H1 (cell line): ENCODE measurements around the gene RAD51C. TPM values are rescaled to one million over a fixed set of nuclear protein-coding genes. Genes with fewer than 3 reads are reported as not detected.

ENCODE experiments used
- CTCF ChIA-PET: fragments of 300-600 bp; sonication (Branson Sonifier 250); formaldehyde crosslinking; loops from one replicate; lab custom pipeline; 2021; ENCODE audit not compliant: partially characterized antibody; lab: Charles Lee
- POLR2A ChIA-PET: fragments of 300-600 bp; sonication (Branson Sonifier 250); formaldehyde crosslinking; loops from one replicate; lab custom pipeline; 2021; ENCODE audit warnings: inconsistent platforms; ENCODE audit not compliant: partially characterized antibody; lab: Charles Lee
- DNase-seq, 2 experiments: peaks; one replicate each; pipeline versions ENCODE4 v3.0.0 to v3.0.0-alpha.2; 2010 to 2022; ENCODE audit warnings: low spot score in 2 of 2, low read depth in 1 of 2, mixed read lengths in 1 of 2
- FAIRE-seq: peaks from 2 replicates; lab custom pipeline; 2011; peaks lifted over from hg19 to GRCh38; lab: Jason Lieb, UNC
- H2AFZ ChIP-seq: 2 replicates; pipeline ENCODE4 v1.8.1; 2012; ENCODE audit warnings: low read length, inconsistent platforms
- H2AK5ac ChIP-seq: 2 replicates; pipeline ENCODE4 v1.6.1; 2013; ENCODE audit warnings: low read depth, low read length
- H2BK120ac ChIP-seq: replicated peaks from 2 replicates; pipeline ENCODE3; 2013; ENCODE audit warnings: low read depth, low read length, inconsistent platforms
- H2BK12ac ChIP-seq: 2 replicates; pipeline ENCODE4 v1.6.1; 2013; ENCODE audit warnings: low read depth, low read length
- H2BK15ac ChIP-seq: 2 replicates; pipeline ENCODE4 v1.6.1; 2013; ENCODE audit warnings: low read length
- H2BK20ac ChIP-seq: 2 replicates; pipeline ENCODE4 v1.6.1; 2013; ENCODE audit warnings: low read length
- H2BK5ac ChIP-seq: 2 replicates; pipeline ENCODE4 v1.6.1; 2013; ENCODE audit warnings: low read depth, low read length
- H3K14ac ChIP-seq: 2 replicates; pipeline ENCODE4 v1.6.1; 2013; ENCODE audit warnings: inconsistent platforms; ENCODE audit not compliant: insufficient read length
- H3K18ac ChIP-seq: 2 replicates; pipeline ENCODE4 v1.6.1; 2013; ENCODE audit warnings: low read length; ENCODE audit errors: extremely low read depth
- H3K23ac ChIP-seq: 2 replicates; pipeline ENCODE4 v1.6.1; 2013; ENCODE audit warnings: inconsistent platforms; ENCODE audit not compliant: insufficient read length
- H3K23me2 ChIP-seq: 2 replicates; pipeline ENCODE4 v1.6.1; 2013; ENCODE audit warnings: low read depth, low read length
- H3K27ac ChIP-seq: 2 replicates; pipeline ENCODE4 v1.6.1; 2011; ENCODE audit warnings: low read depth, low read length, inconsistent platforms
- H3K27me3 ChIP-seq, 4 experiments: replicated peaks in 1 of 4; 1 replicate in 1 of 4; 2 replicates in 3 of 4; pipeline versions ENCODE4 v1.6.1 to v1.8.1; 2011 to 2013; ENCODE audit warnings: low read length in 3 of 4, mild to moderate bottlenecking in 3 of 4, inconsistent platforms in 2 of 4, mixed read lengths in 2 of 4, moderate library complexity in 1 of 4; ENCODE audit not compliant: control insufficient read depth in 3 of 4, insufficient read depth in 3 of 4; ENCODE audit errors: extremely low read depth in 1 of 4
- H3K36me3 ChIP-seq, 4 experiments: 2 replicates each; pipeline versions ENCODE4 v1.6.1 to v1.8.1; 2011 to 2013; ENCODE audit warnings: mild to moderate bottlenecking in 4 of 4, low read length in 3 of 4, moderate library complexity in 2 of 4, control low read depth in 1 of 4, inconsistent platforms in 1 of 4; ENCODE audit not compliant: insufficient read depth in 4 of 4, control insufficient read depth in 2 of 4
- H3K4ac ChIP-seq: replicated peaks from 2 replicates; pipeline ENCODE3; 2013; ENCODE audit warnings: low read length, low read depth, mixed read lengths, inconsistent platforms; ENCODE audit not compliant: insufficient read length
- H3K4me1 ChIP-seq, 4 experiments: replicated peaks in 1 of 4; 1 replicate in 1 of 4; 2 replicates in 3 of 4; pipeline versions ENCODE4 v1.6.1 to v1.8.1; 2011 to 2013; ENCODE audit warnings: low read length in 3 of 4, inconsistent platforms in 2 of 4, mixed read lengths in 1 of 4; ENCODE audit not compliant: insufficient read depth in 4 of 4, control insufficient read depth in 3 of 4
- H3K4me2 ChIP-seq, 2 experiments: 2 replicates each; pipeline versions ENCODE4 v1.6.1 to v1.8.1; 2011 to 2013; ENCODE audit warnings: low read depth in 2 of 2, low read length in 2 of 2, control low read depth in 1 of 2, inconsistent platforms in 1 of 2, mild to moderate bottlenecking in 1 of 2; ENCODE audit not compliant: insufficient read depth in 1 of 2
- H3K4me3 ChIP-seq, 4 experiments: fragments of 200-600, 300-600 bp in 1 of 4; sonication (generic), shearing (Covaris generic), sonication (Bioruptor Twin) in 1 of 4; 2 replicates each; pipeline versions ENCODE4 v1.5.1 to v1.8.1; 2011 to 2016; ENCODE audit warnings: low read length in 4 of 4, low read depth in 3 of 4, control low read depth in 2 of 4, inconsistent platforms in 2 of 4, mild to moderate bottlenecking in 2 of 4, mixed read lengths in 1 of 4, moderate library complexity in 1 of 4; ENCODE audit not compliant: insufficient read depth in 2 of 4; ENCODE audit errors: extremely low read depth in 1 of 4
- H3K56ac ChIP-seq: replicated peaks from 2 replicates; pipeline ENCODE3; 2013; ENCODE audit warnings: low read depth, mild to moderate bottlenecking, mixed read lengths, low read length, inconsistent platforms; ENCODE audit not compliant: insufficient read length
- H3K79me1 ChIP-seq: 2 replicates; pipeline ENCODE4 v1.6.1; 2013; ENCODE audit warnings: low read depth, low read length, control low read depth
- H3K79me2 ChIP-seq, 2 experiments: 2 replicates each; pipeline versions ENCODE4 v1.6.1 to v1.8.1; 2012 to 2013; ENCODE audit warnings: low read length in 2 of 2, mild to moderate bottlenecking in 2 of 2, inconsistent platforms in 1 of 2; ENCODE audit not compliant: insufficient read depth in 2 of 2, control insufficient read depth in 1 of 2
- H3K9ac ChIP-seq, 4 experiments: replicated peaks in 1 of 4; 1 replicate in 1 of 4; 2 replicates in 3 of 4; pipeline versions ENCODE4 v1.6.1 to v1.8.1; 2011 to 2013; ENCODE audit warnings: low read depth in 3 of 4, low read length in 3 of 4, control low read depth in 2 of 4, mild to moderate bottlenecking in 2 of 4, moderate library complexity in 2 of 4, inconsistent platforms in 1 of 4; ENCODE audit errors: extremely low read depth in 1 of 4
- H3K9me3 ChIP-seq, 2 experiments: 2 replicates each; pipeline versions ENCODE4 v1.6.1 to v1.8.1; 2012 to 2013; ENCODE audit warnings: mild to moderate bottlenecking in 2 of 2, moderate library complexity in 2 of 2, control low read depth in 1 of 2, inconsistent platforms in 1 of 2, low read depth in 1 of 2, low read length in 1 of 2, mixed read lengths in 1 of 2; ENCODE audit not compliant: insufficient read depth in 2 of 2
- H4K20me1 ChIP-seq, 2 experiments: replicated peaks in 1 of 2; 2 replicates each; pipeline versions ENCODE3 to v1.8.1; 2011 to 2013; ENCODE audit warnings: inconsistent platforms in 2 of 2, low read length in 2 of 2, mild to moderate bottlenecking in 1 of 2; ENCODE audit not compliant: insufficient read depth in 2 of 2, control insufficient read depth in 1 of 2
- H4K5ac ChIP-seq: 2 replicates; pipeline ENCODE4 v1.6.1; 2013; ENCODE audit warnings: low read length, low read depth, mixed read lengths, inconsistent platforms; ENCODE audit not compliant: insufficient read length
- H4K8ac ChIP-seq: 2 replicates; pipeline ENCODE4 v1.8.0; 2013; ENCODE audit warnings: mild to moderate bottlenecking, moderate library complexity, low read length, inconsistent platforms; ENCODE audit not compliant: insufficient read depth; ENCODE audit errors: extremely low read depth
- H4K91ac ChIP-seq: replicated peaks from 2 replicates; pipeline ENCODE3; 2013; ENCODE audit warnings: low read length, mixed read lengths, inconsistent platforms; ENCODE audit not compliant: insufficient read length
- CHD2 ChIP-seq: IDR thresholded peaks from 2 replicates; pipeline ENCODE4 v1.6.1; 2012; ENCODE audit warnings: low read length, improper control_type of control experiment
- EZH2 ChIP-seq: fragments of 200-600 bp; sonication (generic); IDR thresholded peaks from 2 replicates; pipeline ENCODE4 v1.7.1; 2012; ENCODE audit warnings: low read depth, mild to moderate bottlenecking, moderate library complexity, low read length, inconsistent platforms; ENCODE audit not compliant: severe bottlenecking
- MAFK ChIP-seq: IDR thresholded peaks from 2 replicates; pipeline ENCODE4 v1.6.1; 2012; ENCODE audit warnings: low read depth, mild to moderate bottlenecking, improper control_type of control experiment, low read length
- POU5F1 ChIP-seq: IDR thresholded peaks from 2 replicates; pipeline ENCODE4 v1.6.1; 2011; ENCODE audit warnings: low read depth, mild to moderate bottlenecking, low read length, moderate library complexity
- RNF2 ChIP-seq: fragments of 200-900, 300-1000 bp; sonication (generic); IDR thresholded peaks from 2 replicates; pipeline ENCODE4 v1.7.1; 2016; ENCODE audit warnings: borderline replicate concordance, low read depth, mild to moderate bottlenecking, antibody characterized with exemption, low read length; ENCODE audit not compliant: poor library complexity, severe bottlenecking; ENCODE audit errors: missing control alignments
- SP4 ChIP-seq: IDR thresholded peaks from 2 replicates; pipeline ENCODE4 v1.6.1; 2012; ENCODE audit warnings: low read length, inconsistent platforms
- SUZ12 ChIP-seq: fragments of 200-600 bp; sonication (generic); IDR thresholded peaks from 2 replicates; pipeline ENCODE4 v1.6.1; 2012; ENCODE audit warnings: mild to moderate bottlenecking, inconsistent platforms, low read length, moderate library complexity, mixed read lengths
- YY1 ChIP-seq: IDR thresholded peaks from 2 replicates; pipeline ENCODE4 v1.6.1; 2011; ENCODE audit warnings: low read depth, mild to moderate bottlenecking, low read length
- ZNF274 ChIP-seq: IDR thresholded peaks from 2 replicates; pipeline ENCODE4 v1.7.0; 2012; ENCODE audit warnings: low read length, borderline replicate concordance; ENCODE audit errors: extremely low read depth
- WGBS, 2 experiments: shearing (Covaris generic) in 1 of 2; methylation state at CpG; one replicate each; pipeline versions ENCODE4 v1.1.6 to v1.1.7; 2013 to 2015; ENCODE audit warnings: low lambda C conversion rate in 2 of 2, mixed read lengths in 2 of 2, inconsistent platforms in 1 of 2, low coverage in 1 of 2, missing lambda C conversion rate in 1 of 2; ENCODE audit not compliant: insufficient replicate concordance in 2 of 2, insufficient coverage in 1 of 2, insufficient read length in 1 of 2; ENCODE audit errors: extremely low coverage in 1 of 2, missing lambda C conversion rate in 1 of 2; 5-methylcytosine and 5-hydroxymethylcytosine counted together
- polyA plus RNA-seq, 7 experiments: library from polyadenylated mRNA; depleted of rRNA in 3 of 7; stranded (reverse) in 5 of 7; unstranded in 2 of 7; fragments of >200 nt in 5 of 7; fragments of 200-250 nt in 2 of 7; gene quantifications; 1 replicate in 5 of 7; 2 replicates in 1 of 7; 4 replicates in 1 of 7; pipeline versions ENCODE4 v1.2.1 to v1.2.3, GENCODE V29; 2011 to 2013; ENCODE audit warnings: missing spikeins in 2 of 7, mixed read lengths in 2 of 7
- total RNA-seq: library from RNA; stranded (reverse); fragmentation: NEBNext Ultra II Directional; extraction: Animal tissue kit (Norgen Biotek cat#: 25700); gene quantifications from 2 replicates; pipeline ENCODE4 v1.2.1, GENCODE V29; 2021
- TF ChIP-seq, protein P1 (sequence below): IDR thresholded peaks from 2 replicates; pipeline ENCODE4 v1.6.1; 2012; ENCODE audit warnings: inconsistent platforms

The RAD51C gene
- total and polyA plus RNA-seq, 2 of the 8 experiments (the other 6 are each of a cell fraction or from before 2014, with no cell fraction given) = 10.4 to 21.7 TPM

DNA sequence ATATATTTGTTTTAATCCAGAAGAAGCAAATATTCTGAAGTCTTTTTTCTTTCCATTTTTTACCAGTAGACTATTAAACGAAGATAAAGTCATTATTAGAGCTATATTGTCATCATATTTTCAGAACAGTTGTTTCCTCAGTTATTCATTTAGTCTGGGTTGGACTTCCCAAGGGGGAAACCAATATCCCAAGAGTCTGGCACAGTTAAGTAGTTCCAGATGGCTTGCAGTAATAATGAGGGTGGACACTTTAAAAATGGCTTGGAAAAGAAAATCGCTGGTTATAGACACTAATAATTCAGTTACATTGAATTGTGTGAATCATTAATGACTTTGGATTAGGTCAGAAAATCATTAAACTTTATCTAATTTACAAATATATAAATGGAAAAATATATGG lies 67.1 kb downstream of the RAD51C start:
- Histone ChIP-seq H3K9me3 (no peaks in the 10 kb centered on the region), H3K4me2 (no peak overlapping the region), H3K79me2 (peaks cover 0 to 11% of the 10 kb centered on the region in 2 experiments; a peak in 1 of 4 replicates), H2BK120ac (no peak overlapping the region), H3K27me3 (peaks cover 0 to 7% (median 0%) of the 10 kb centered on the region in 4 experiments; a peak in 3 of 7 replicates), H4K8ac (no peak overlapping the region), H2AFZ (no peak overlapping the region), H3K18ac (no peak overlapping the region), H2BK12ac (no peak overlapping the region), H3K9ac (peak overlapping the region in 1 of 4 experiments; percentile 10; a peak in 1 of 7 replicates), H4K5ac (no peak overlapping the region), H2BK15ac (no peak overlapping the region), H2AK5ac (no peak overlapping the region), H3K79me1 (no peaks in the 10 kb centered on the region), H3K23ac (no peak overlapping the region), H3K14ac (no peak overlapping the region), H3K4me1 (no peaks in the 10 kb centered on the region; a peak in 1 of 7 replicates), H2BK5ac (no peak overlapping the region), H3K23me2 (peaks cover 2% of the 10 kb centered on the region; the same call in 1 of the 2 replicates), H3K4me3 (no peak overlapping the region), H3K27ac (no peak overlapping the region), H4K20me1 (no peaks in the 10 kb centered on the region), H3K56ac (no peak overlapping the region), H4K91ac (no peak overlapping the region), H3K36me3 (no peaks in the 10 kb centered on the region), H3K4ac (no peak overlapping the region), H2BK20ac (no peak overlapping the region)
- FAIRE-seq (no peak), DNase-seq (no peak)
- 84% methylated on average over 2 of the region's 2 CpGs; no CpG with 5 or more reads in 1 of the 2 experiments for WGBS, 2 experiments
- POLR2A ChIA-PET = no interaction called here
- TF ChIP-seq, protein P1, sequence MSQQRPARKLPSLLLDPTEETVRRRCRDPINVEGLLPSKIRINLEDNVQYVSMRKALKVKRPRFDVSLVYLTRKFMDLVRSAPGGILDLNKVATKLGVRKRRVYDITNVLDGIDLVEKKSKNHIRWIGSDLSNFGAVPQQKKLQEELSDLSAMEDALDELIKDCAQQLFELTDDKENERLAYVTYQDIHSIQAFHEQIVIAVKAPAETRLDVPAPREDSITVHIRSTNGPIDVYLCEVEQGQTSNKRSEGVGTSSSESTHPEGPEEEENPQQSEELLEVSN = no peak
- TF ChIP-seq SUZ12 (no peak), CHD2 (no peak), ZNF274 (no peak), EZH2 (no peak), RNF2 (no peak), YY1 (no peak), MAFK (no peak), SP4 (no peak), POU5F1 (no peak)
- CTCF ChIA-PET = interaction anchor here (1.4 to 1.9 kb wide), 2 partner anchors 182 to 245 kb away, joined by 3 to 5 read pairs; no protein-coding TSS in a partner anchor
